ENCODE measurements around the gene CYREN. TPM values are rescaled to one million over a fixed set of nuclear protein-coding genes. Genes with fewer than 3 reads are reported as not detected.

CYREN gene
- total and polyA plus RNA-seq, 2 experiments from 2014 or later, result 22.7 to 70.6 TPM

DNA sequence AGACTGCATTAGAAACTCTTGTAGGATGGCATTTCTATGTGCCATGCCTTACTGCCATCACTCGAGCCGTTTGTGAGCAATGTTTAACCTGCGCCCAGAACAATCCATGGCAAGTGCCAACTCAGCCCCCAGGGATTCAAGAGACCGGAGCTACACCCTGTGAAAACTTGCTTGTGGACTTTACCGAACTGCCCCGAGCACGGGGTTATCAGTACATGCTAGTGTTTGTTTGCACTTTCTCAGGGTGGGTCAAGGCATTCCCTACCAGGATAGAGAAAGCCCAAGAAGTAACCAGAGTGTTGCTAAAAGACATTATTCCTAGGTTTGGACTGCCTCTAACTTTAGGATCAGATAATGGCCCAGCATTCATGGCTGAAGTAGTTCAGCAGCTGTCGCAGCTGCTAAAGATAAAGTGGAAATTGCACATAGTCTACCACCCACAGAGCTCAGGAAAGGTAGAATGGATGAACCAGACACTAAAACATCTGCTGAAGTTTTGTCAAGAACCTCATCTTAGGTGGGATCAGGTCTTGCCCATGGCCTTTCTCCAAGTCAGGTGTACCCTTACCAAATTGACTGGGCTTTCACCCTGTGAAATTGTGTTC lies 8.9 kb upstream of the CYREN start (continued):
- TF ChIP-seq, protein P1, sequence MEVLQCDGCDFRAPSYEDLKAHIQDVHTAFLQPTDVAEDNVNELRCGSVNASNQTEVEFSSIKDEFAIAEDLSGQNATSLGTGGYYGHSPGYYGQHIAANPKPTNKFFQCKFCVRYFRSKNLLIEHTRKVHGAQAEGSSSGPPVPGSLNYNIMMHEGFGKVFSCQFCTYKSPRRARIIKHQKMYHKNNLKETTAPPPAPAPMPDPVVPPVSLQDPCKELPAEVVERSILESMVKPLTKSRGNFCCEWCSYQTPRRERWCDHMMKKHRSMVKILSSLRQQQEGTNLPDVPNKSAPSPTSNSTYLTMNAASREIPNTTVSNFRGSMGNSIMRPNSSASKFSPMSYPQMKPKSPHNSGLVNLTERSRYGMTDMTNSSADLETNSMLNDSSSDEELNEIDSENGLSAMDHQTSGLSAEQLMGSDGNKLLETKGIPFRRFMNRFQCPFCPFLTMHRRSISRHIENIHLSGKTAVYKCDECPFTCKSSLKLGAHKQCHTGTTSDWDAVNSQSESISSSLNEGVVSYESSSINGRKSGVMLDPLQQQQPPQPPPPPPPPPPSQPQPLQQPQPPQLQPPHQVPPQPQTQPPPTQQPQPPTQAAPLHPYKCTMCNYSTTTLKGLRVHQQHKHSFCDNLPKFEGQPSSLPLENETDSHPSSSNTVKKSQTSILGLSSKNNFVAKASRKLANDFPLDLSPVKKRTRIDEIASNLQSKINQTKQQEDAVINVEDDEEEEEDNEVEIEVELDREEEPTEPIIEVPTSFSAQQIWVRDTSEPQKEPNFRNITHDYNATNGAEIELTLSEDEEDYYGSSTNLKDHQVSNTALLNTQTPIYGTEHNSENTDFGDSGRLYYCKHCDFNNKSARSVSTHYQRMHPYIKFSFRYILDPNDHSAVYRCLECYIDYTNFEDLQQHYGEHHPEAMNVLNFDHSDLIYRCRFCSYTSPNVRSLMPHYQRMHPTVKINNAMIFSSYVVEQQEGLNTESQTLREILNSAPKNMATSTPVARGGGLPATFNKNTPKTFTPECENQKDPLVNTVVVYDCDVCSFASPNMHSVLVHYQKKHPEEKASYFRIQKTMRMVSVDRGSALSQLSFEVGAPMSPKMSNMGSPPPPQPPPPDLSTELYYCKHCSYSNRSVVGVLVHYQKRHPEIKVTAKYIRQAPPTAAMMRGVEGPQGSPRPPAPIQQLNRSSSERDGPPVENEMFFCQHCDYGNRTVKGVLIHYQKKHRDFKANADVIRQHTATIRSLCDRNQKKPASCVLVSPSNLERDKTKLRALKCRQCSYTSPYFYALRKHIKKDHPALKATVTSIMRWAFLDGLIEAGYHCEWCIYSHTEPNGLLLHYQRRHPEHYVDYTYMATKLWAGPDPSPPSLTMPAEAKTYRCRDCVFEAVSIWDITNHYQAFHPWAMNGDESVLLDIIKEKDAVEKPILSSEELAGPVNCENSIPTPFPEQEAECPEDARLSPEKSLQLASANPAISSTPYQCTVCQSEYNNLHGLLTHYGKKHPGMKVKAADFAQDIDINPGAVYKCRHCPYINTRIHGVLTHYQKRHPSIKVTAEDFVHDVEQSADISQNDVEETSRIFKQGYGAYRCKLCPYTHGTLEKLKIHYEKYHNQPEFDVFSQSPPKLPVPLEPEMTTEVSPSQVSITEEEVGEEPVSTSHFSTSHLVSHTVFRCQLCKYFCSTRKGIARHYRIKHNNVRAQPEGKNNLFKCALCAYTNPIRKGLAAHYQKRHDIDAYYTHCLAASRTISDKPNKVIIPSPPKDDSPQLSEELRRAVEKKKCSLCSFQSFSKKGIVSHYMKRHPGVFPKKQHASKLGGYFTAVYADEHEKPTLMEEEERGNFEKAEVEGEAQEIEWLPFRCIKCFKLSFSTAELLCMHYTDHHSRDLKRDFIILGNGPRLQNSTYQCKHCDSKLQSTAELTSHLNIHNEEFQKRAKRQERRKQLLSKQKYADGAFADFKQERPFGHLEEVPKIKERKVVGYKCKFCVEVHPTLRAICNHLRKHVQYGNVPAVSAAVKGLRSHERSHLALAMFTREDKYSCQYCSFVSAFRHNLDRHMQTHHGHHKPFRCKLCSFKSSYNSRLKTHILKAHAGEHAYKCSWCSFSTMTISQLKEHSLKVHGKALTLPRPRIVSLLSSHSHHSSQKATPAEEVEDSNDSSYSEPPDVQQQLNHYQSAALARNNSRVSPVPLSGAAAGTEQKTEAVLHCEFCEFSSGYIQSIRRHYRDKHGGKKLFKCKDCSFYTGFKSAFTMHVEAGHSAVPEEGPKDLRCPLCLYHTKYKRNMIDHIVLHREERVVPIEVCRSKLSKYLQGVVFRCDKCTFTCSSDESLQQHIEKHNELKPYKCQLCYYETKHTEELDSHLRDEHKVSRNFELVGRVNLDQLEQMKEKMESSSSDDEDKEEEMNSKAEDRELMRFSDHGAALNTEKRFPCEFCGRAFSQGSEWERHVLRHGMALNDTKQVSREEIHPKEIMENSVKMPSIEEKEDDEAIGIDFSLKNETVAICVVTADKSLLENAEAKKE (CRISPR knock-in tag; IDR thresholded peaks at IDR 0.05), result no peak
- no peak for TF ChIP-seq EZH2 (IDR thresholded peaks at IDR 0.05; ENCODE audit: low read depth, unreplicated experiment)

DNA sequence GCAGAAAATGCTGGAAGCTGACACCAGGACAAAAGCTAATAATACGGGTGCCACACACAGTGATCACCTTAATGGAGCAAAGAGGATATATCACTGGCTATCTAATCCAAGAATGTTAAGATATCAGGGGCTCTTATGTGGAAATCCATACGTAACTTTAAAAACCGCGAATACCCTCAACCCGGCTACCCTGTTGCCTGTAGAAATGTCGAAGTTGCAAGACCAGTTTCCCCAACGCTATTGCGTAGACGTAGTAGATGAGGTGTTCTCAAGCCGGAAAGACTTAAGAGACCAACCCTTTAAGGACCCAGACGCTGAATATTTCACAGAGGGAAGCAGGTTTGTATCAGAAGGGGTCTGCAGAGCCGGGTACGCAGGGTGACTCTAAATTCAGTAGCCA lies 7.9 kb upstream of the CYREN start:
- Mint-ChIP-seq H3K27ac (peak overlapping the region; percentile 18; the same call in 1 of the 2 replicates), H3K4me1 (peaks cover 21% of the 10 kb centered on the region), H3K9me3 (peaks cover 33% of the 10 kb centered on the region), H3K27me3 (ENCODE audit: insufficient read depth, low read depth, poor library complexity) (peaks cover 3% of the 10 kb centered on the region), H3K4me3 (no peak overlapping the region), H3K36me3 (ENCODE audit: low read depth) (peaks cover 43% of the 10 kb centered on the region)
- H2AFZ ChIP-seq, result no peak overlapping the region
- no peak overlapping the region for H3K4me2 ChIP-seq
- no peaks in the 10 kb centered on the region for H3K79me2 ChIP-seq (replicated peaks; ENCODE audit: insufficient read depth)
- no peak overlapping the region for H3K27ac ChIP-seq (ENCODE audit: low read depth)
- H3K4me1 ChIP-seq (ENCODE audit: insufficient read depth), result peaks cover 15% of the 10 kb centered on the region; the same call in 1 of the 2 replicates
- no peaks in the 10 kb centered on the region for H4K20me1 ChIP-seq (replicated peaks; ENCODE audit: insufficient read depth)
- no peaks in the 10 kb centered on the region for H3K27me3 ChIP-seq (ENCODE audit: insufficient read depth)
- H3F3A ChIP-seq (replicated peaks; ENCODE audit: low read depth), result no peaks in the 10 kb centered on the region
- TF ChIP-seq POLR2AphosphoS5 (IDR thresholded peaks at IDR 0.05; ENCODE audit: low read depth) (no peak), EZH2phosphoT487 (IDR thresholded peaks at IDR 0.05; ENCODE audit: unreplicated experiment) (no peak), ZNF114 (CRISPR knock-in tag; IDR thresholded peaks at IDR 0.05) (no peak)
- TF ChIP-seq, protein P1 (CRISPR knock-in tag; IDR thresholded peaks at IDR 0.05), result no peak
- H3K36me3 ChIP-seq (ENCODE audit: insufficient read depth), result peaks cover 17% of the 10 kb centered on the region
- no peaks in the 10 kb centered on the region for H3K9me2 ChIP-seq (ENCODE audit: insufficient read depth)
- ATAC-seq (no peak), DNase-seq (ENCODE audit: low spot score) (no peak)
- no peak overlapping the region for H3K4me3 ChIP-seq
